Sigmoid colon (tissue), 4 donors: ENCODE results near the gene AK5.

Experiments
- POLR2A ChIP-seq, 2 donors: fragments of 450-650 bp; IDR thresholded peaks; one replicate each; pipeline ENCODE4 v1.6.1; 2016; ENCODE audit warnings: antibody characterized with exemption in 2 of 2, mild to moderate bottlenecking in 2 of 2, moderate library complexity in 2 of 2
- POLR2AphosphoS5 ChIP-seq, 4 donors: sonication (generic); formaldehyde crosslinking; IDR thresholded peaks; one replicate each; pipeline ENCODE4 v1.6.1; 2017; ENCODE audit warnings: antibody characterized with exemption in 4 of 4

GRCh38 chr1:77484334-77484733 lies 202.5 kb downstream of the AK5 start:
- TF ChIP-seq POLR2A (IDR thresholded peaks at IDR 0.05), result no peak
- TF ChIP-seq POLR2AphosphoS5 (IDR thresholded peaks at IDR 0.05), result no peak
